Epithelial cell of proximal tubule (primary cell): Measurements from ENCODE around the gene SULT1C4. TPM values are rescaled to one million over a fixed set of nuclear protein-coding genes. Genes with fewer than 3 reads are reported as not detected.

Experiments
- DNase-seq: peaks from one replicate; pipeline ENCODE4 v3.0.0-alpha.2; 2011; ENCODE audit warnings: low read depth
- H3K4me3 ChIP-seq: 2 replicates; pipeline ENCODE4 v1.5.1; 2011; ENCODE audit warnings: low read depth, mild to moderate bottlenecking, low read length
- CTCF ChIP-seq: conservative IDR thresholded peaks from 2 replicates; pipeline ENCODE4 v1.5.1; 2012; ENCODE audit warnings: low read depth, mild to moderate bottlenecking, low read length
- total RNA-seq: library from RNA; depleted of rRNA; stranded (reverse); fragments of >200 nt; gene quantifications from 2 replicates; pipeline ENCODE4 v1.2.3, GENCODE V29; 2015

Gene SULT1C4
- total RNA-seq, 1 donor from 2014 or later, result 50.1 TPM

GRCh38 chr2:108363908-108364225 is 13.9 kb upstream of the SULT1C4 start:
- H3K4me3 ChIP-seq, result no peak overlapping the region
- no peak for TF ChIP-seq CTCF

GRCh38 chr2:108364676-108365297 is 13.0 kb upstream of the SULT1C4 start:
- no peak for TF ChIP-seq CTCF
- DNase-seq, result no peak
- no peak overlapping the region for H3K4me3 ChIP-seq

More at GRCh38 chr2:108363908-108364225, 13.9 kb upstream of the SULT1C4 start:
- DNase-seq, result no peak

GRCh38 chr2:108365656-108366055 is 12.1 kb upstream of the SULT1C4 start:
- no peak for DNase-seq
- TF ChIP-seq CTCF, result no peak
- H3K4me3 ChIP-seq, result no peak overlapping the region

- DNase-seq, result no peak
- H3K4me3 ChIP-seq, result no peak overlapping the region
- no peak for TF ChIP-seq CTCF
These were observed 10.7 kb upstream of the SULT1C4 start for GRCh38 chr2:108367014-108367413.

- TF ChIP-seq CTCF, result no peak
- no peak overlapping the region for H3K4me3 ChIP-seq
- no peak for DNase-seq
These were observed 10.1 kb upstream of the SULT1C4 start for GRCh38 chr2:108367561-108368175.

GRCh38 chr2:108369153-108369552 is 8.6 kb upstream of the SULT1C4 start:
- DNase-seq, result no peak
- no peak overlapping the region for H3K4me3 ChIP-seq
- no peak for TF ChIP-seq CTCF

- DNase-seq, result no peak
- no peak for TF ChIP-seq CTCF
- no peak overlapping the region for H3K4me3 ChIP-seq
These were observed 7.7 kb upstream of the SULT1C4 start for GRCh38 chr2:108370080-108370479.
